Naive thymus-derived CD4-positive, alpha-beta T cell (primary cell): ENCODE results near the gene DENND2D. TPM values are rescaled to one million over a fixed set of nuclear protein-coding genes. Genes with fewer than 3 reads are reported as not detected.

Source experiments
- ATAC-seq: fragments of 150-1000 bp; cut with Tn5 transposase; 2 replicates; pipeline ENCODE4 v1.10.0; 2021; ENCODE audit warnings: mild to moderate bottlenecking, moderate library complexity
- CTCF ChIA-PET: fragments of 350-600 bp; sonication (Branson Sonifier 250); formaldehyde crosslinking; loops from one replicate; lab custom pipeline; 2021; ENCODE audit warnings: antibody characterized with exemption; lab: Charles Lee
- POLR2A ChIA-PET: fragments of 350-600 bp; sonication (Branson Sonifier 250); formaldehyde crosslinking; loops from one replicate; lab custom pipeline; 2021; ENCODE audit warnings: antibody characterized with exemption, inconsistent platforms; lab: Charles Lee
- DNase-seq, 9 donors: peaks; one replicate each; pipeline versions ENCODE4 v3.0.0 to v3.0.0-alpha.2; 2020 to 2022; ENCODE audit warnings: mixed read lengths in 1 of 9
- H3K27ac ChIP-seq: one replicate; pipeline ENCODE4 v1.7.0; 2013; ENCODE audit warnings: mild to moderate bottlenecking, low read depth, low read length, moderate library complexity
- H3K27me3 ChIP-seq, 2 donors: one replicate each; pipeline ENCODE4 v1.7.0; 2013; ENCODE audit warnings: low read length in 2 of 2, mild to moderate bottlenecking in 2 of 2, moderate library complexity in 2 of 2; ENCODE audit not compliant: control insufficient read depth in 2 of 2, insufficient read depth in 2 of 2
- H3K36me3 ChIP-seq, 3 experiments: 1 replicate in 2 of 3; 2 replicates in 1 of 3; pipeline ENCODE4 v1.7.0; 2013; ENCODE audit warnings: low read length in 3 of 3, mild to moderate bottlenecking in 3 of 3, moderate library complexity in 1 of 3; ENCODE audit not compliant: insufficient read depth in 3 of 3, control insufficient read depth in 2 of 3
- H3K4me1 ChIP-seq, 2 donors: one replicate each; pipeline ENCODE4 v1.7.0; 2013; ENCODE audit warnings: low read length in 2 of 2, mild to moderate bottlenecking in 2 of 2, moderate library complexity in 1 of 2; ENCODE audit not compliant: control insufficient read depth in 2 of 2, insufficient read depth in 2 of 2
- H3K4me3 ChIP-seq: 2 replicates; pipeline ENCODE4 v1.7.0; 2013; ENCODE audit warnings: mild to moderate bottlenecking, low read length
- H3K9me3 ChIP-seq, 3 experiments: 1 replicate in 2 of 3; 2 replicates in 1 of 3; pipeline ENCODE4 v1.7.0; 2013; ENCODE audit warnings: low read length in 3 of 3; ENCODE audit not compliant: control insufficient read depth in 2 of 3
- H3K27ac Mint-ChIP-seq, 9 donors: one replicate each; pipeline ENCODE4 v1.8.0; 2020 to 2022; ENCODE audit warnings: mixed read lengths in 9 of 9, mild to moderate bottlenecking in 8 of 9, moderate library complexity in 5 of 9, inconsistent platforms in 2 of 9
- H3K27me3 Mint-ChIP-seq, 5 donors: one replicate each; pipeline ENCODE4 v1.8.0; 2021 to 2022; ENCODE audit warnings: mixed read lengths in 5 of 5, mild to moderate bottlenecking in 1 of 5
- H3K36me3 Mint-ChIP-seq, 5 donors: one replicate each; pipeline ENCODE4 v1.8.0; 2020 to 2022; ENCODE audit warnings: mixed read lengths in 5 of 5, mild to moderate bottlenecking in 3 of 5, inconsistent platforms in 1 of 5
- H3K4me1 Mint-ChIP-seq, 7 donors: one replicate each; pipeline ENCODE4 v1.8.0; 2020 to 2022; ENCODE audit warnings: mixed read lengths in 7 of 7, mild to moderate bottlenecking in 3 of 7, inconsistent platforms in 1 of 7
- H3K4me3 Mint-ChIP-seq, 10 donors: one replicate each; pipeline ENCODE4 v1.8.0; 2020 to 2022; ENCODE audit warnings: mild to moderate bottlenecking in 10 of 10, mixed read lengths in 10 of 10, moderate library complexity in 6 of 10, inconsistent platforms in 2 of 10
- H3K9me3 Mint-ChIP-seq, 11 donors: one replicate each; pipeline ENCODE4 v1.8.0; 2020 to 2022; ENCODE audit warnings: mixed read lengths in 11 of 11, mild to moderate bottlenecking in 4 of 11, inconsistent platforms in 1 of 11, moderate library complexity in 1 of 11
- intact Hi-C, 2 donors: fragments of 100-400 bp; cut with micrococcal nuclease; formaldehyde crosslinking; loops; one replicate each; pipeline ENCODE4 v1.15.1; 2023
- polyA plus RNA-seq, 2 donors: library from polyadenylated mRNA; unstranded; fragments of 300-500 nt; fragmentation: Illumina TruSeq; gene quantifications; one replicate each; pipeline ENCODE4 v1.2.3, GENCODE V29; 2021
- total RNA-seq, 6 experiments: library from RNA in 5 of 6; stranded (reverse) in 5 of 6; gene quantifications; 1 replicate in 5 of 6; 2 replicates in 1 of 6; pipeline ENCODE4 v1.2.3 and lab custom pipeline; 2021 to 2026

Gene DENND2D
- total and polyA plus RNA-seq, 7 experiments from 2014 or later: 122 to 421 (median 288) TPM

GRCh38 chr1:111209622-111210021 is 9.2 kb upstream of the DENND2D start:
- Histone ChIP-seq H3K4me1 (peaks cover 26 to 42% of the 10 kb centered on the region in 2 donors), H3K4me3 (no peak overlapping the region), H3K36me3 (no peaks in the 10 kb centered on the region), H3K9me3 (no peaks in the 10 kb centered on the region), H3K27me3 (no peaks in the 10 kb centered on the region), H3K27ac (no peak overlapping the region)
- ChIA-PET POLR2A (interaction anchor here (1.0 to 4.5 kb wide), 3 partner anchors 8 to 14 kb away, joined by 3 to 88 read pairs (median 12); partner anchors contain the start of gene DENND2D), CTCF (interaction anchor here (1.2 to 1.4 kb wide), 3 partner anchors 10 to 13 kb away, joined by 3 to 4 read pairs (median 4); no protein-coding TSS in a partner anchor)
- no peak for ATAC-seq
- intact Hi-C loops: loop anchor here (10.0 kb wide), 2 partner anchors 415 to 575 kb away; no protein-coding TSS in a partner anchor
- H3K27ac Mint-ChIP-seq: peak overlapping the region in 7 of 9 donors; percentile 2 to 99 (median 33)
- peaks cover 0 to 5% (median 0%) of the 10 kb centered on the region in 11 donors for H3K9me3 Mint-ChIP-seq
- DNase-seq: no peak
- no peaks in the 10 kb centered on the region for H3K27me3 Mint-ChIP-seq
- no peak overlapping the region for H3K4me3 Mint-ChIP-seq
- peaks cover 0 to 16% (median 0%) of the 10 kb centered on the region in 5 donors for H3K36me3 Mint-ChIP-seq
- H3K4me1 Mint-ChIP-seq: peaks cover 56 to 97% (median 89%) of the 10 kb centered on the region in 7 donors

GRCh38 chr1:111208921-111209320 is 8.5 kb upstream of the DENND2D start:
- no peak for ATAC-seq
- Histone ChIP-seq H3K36me3 (no peaks in the 10 kb centered on the region), H3K4me1 (peaks cover 20 to 37% of the 10 kb centered on the region in 2 donors), H3K9me3 (no peaks in the 10 kb centered on the region), H3K27ac (no peak overlapping the region), H3K27me3 (no peaks in the 10 kb centered on the region), H3K4me3 (no peak overlapping the region)
- ChIA-PET POLR2A (interaction anchor here (1.0 to 4.5 kb wide), 3 partner anchors 9 to 13 kb away, joined by 3 to 88 read pairs (median 12); partner anchors contain the start of gene DENND2D), CTCF (interaction anchor here (0.9 to 1.4 kb wide), 4 partner anchors 9 to 14 kb away, joined by 3 to 4 read pairs (median 4); no protein-coding TSS in a partner anchor)
- peaks cover 0 to 14% (median 0%) of the 10 kb centered on the region in 5 donors for H3K36me3 Mint-ChIP-seq
- H3K4me3 Mint-ChIP-seq: no peak overlapping the region
- no peaks in the 10 kb centered on the region for H3K27me3 Mint-ChIP-seq
- peak overlapping the region in 5 of 9 donors; percentile 2 to 99 (median 50) for H3K27ac Mint-ChIP-seq
- peaks cover 50 to 92% (median 84%) of the 10 kb centered on the region in 7 donors for H3K4me1 Mint-ChIP-seq
- H3K9me3 Mint-ChIP-seq: peaks cover 0 to 5% (median 0%) of the 10 kb centered on the region in 11 donors
- no peak for DNase-seq
- intact Hi-C loops: loop anchor here (10.0 kb wide), 2 partner anchors 416 to 574 kb away; no protein-coding TSS in a partner anchor

GRCh38 chr1:111205714-111206050 is 5.2 kb upstream of the DENND2D start:
- Mint-ChIP-seq H3K4me1 (peaks cover 45 to 91% (median 72%) of the 10 kb centered on the region in 7 donors), H3K27me3 (no peaks in the 10 kb centered on the region), H3K27ac (peak overlapping the region; percentile 65 to 99 (median 96)), H3K4me3 (peak overlapping the region in 9 of 10 donors; percentile 29 to 99 (median 88)), H3K36me3 (peaks cover 0 to 5% (median 0%) of the 10 kb centered on the region in 5 donors), H3K9me3 (peaks cover 0 to 4% (median 0%) of the 10 kb centered on the region in 11 donors)
- H3K27ac ChIP-seq: peak overlapping the region; percentile 90
- no peaks in the 10 kb centered on the region for H3K27me3 ChIP-seq
- ChIA-PET CTCF (interaction anchor here (0.8 kb wide), 1 partner anchor 14 kb away, joined by 4 read pairs; no protein-coding TSS in a partner anchor), POLR2A (interaction anchor here (0.8 to 4.5 kb wide), 2 partner anchors 12 to 19 kb away, joined by 3 to 88 read pairs; no protein-coding TSS in a partner anchor)
- H3K9me3 ChIP-seq: no peaks in the 10 kb centered on the region
- intact Hi-C loops: loop anchor here (10.0 kb wide), 2 partner anchors 419 to 571 kb away; no protein-coding TSS in a partner anchor
- H3K4me3 ChIP-seq: no peak overlapping the region
- H3K4me1 ChIP-seq: peaks cover 30 to 32% of the 10 kb centered on the region in 2 donors
- H3K36me3 ChIP-seq: peaks cover 0 to 3% (median 0%) of the 10 kb centered on the region in 3 experiments
- no peak for ATAC-seq
- no peak for DNase-seq

GRCh38 chr1:111204983-111205713 is 4.7 kb upstream of the DENND2D start:
- Histone ChIP-seq H3K27me3 (no peaks in the 10 kb centered on the region), H3K4me3 (peak overlapping the region; percentile 84), H3K9me3 (no peaks in the 10 kb centered on the region), H3K27ac (peak overlapping the region; percentile 90), H3K36me3 (peaks cover 0 to 4% (median 0%) of the 10 kb centered on the region in 3 experiments), H3K4me1 (peaks cover 30 to 32% of the 10 kb centered on the region in 2 donors)
- ATAC-seq: no peak
- Mint-ChIP-seq H3K4me3 (peak overlapping the region; percentile 79 to 99 (median 93)), H3K9me3 (peaks cover 0 to 4% (median 0%) of the 10 kb centered on the region in 11 donors), H3K4me1 (peaks cover 40 to 90% (median 72%) of the 10 kb centered on the region in 7 donors), H3K27me3 (no peaks in the 10 kb centered on the region), H3K27ac (peak overlapping the region; percentile 83 to 99 (median 96)), H3K36me3 (peaks cover 0 to 10% (median 4%) of the 10 kb centered on the region in 5 donors)
- POLR2A ChIA-PET: interaction anchor here (14.5 to 26.6 kb wide), 2 partner anchors 16 to 17 kb away, joined by 248 to 1128 read pairs; partner anchors contain the start of gene CHI3L2
- no peak for DNase-seq
- CTCF ChIA-PET: interaction anchor here (15.0 kb wide), 1 partner anchor 16 kb away, joined by 341 read pairs; the partner anchor contains the start of gene CHI3L2
- intact Hi-C loops: loop anchor here (1.0 to 10.0 kb wide), 11 partner anchors 11 to 868 kb away; partner anchors contain the start of genes CD53 (in 1 of the 2), DDX20 (in 1 of the 2), INKA2 (in 1 of the 2) and KCNA3 (in 1 of the 2)

- peak overlapping the region; percentile 90 for H3K27ac ChIP-seq
- no peaks in the 10 kb centered on the region for H3K9me3 ChIP-seq
- Mint-ChIP-seq H3K27ac (peak overlapping the region; percentile 83 to 99 (median 96)), H3K36me3 (peaks cover 0 to 18% (median 10%) of the 10 kb centered on the region in 5 donors), H3K27me3 (no peaks in the 10 kb centered on the region), H3K4me3 (peak overlapping the region; percentile 90 to 100 (median 99)), H3K9me3 (peaks cover 0 to 4% (median 0%) of the 10 kb centered on the region in 11 donors), H3K4me1 (peaks cover 35 to 83% (median 66%) of the 10 kb centered on the region in 7 donors)
- H3K4me1 ChIP-seq: peaks cover 30 to 32% of the 10 kb centered on the region in 2 donors
- ATAC-seq: peak; percentile 81
- POLR2A ChIA-PET: interaction anchor here (0.7 to 26.6 kb wide), 5 partner anchors 16 to 129 kb away, joined by 3 to 1128 read pairs (median 5); partner anchors contain the start of genes CEPT1, CHI3L2 and DRAM2
- CTCF ChIA-PET: interaction anchor here (15.0 kb wide), 1 partner anchor 17 kb away, joined by 341 read pairs; the partner anchor contains the start of gene CHI3L2
- H3K4me3 ChIP-seq: peak overlapping the region; percentile 84
- peak; percentile 47 to 72 (median 65) for DNase-seq
- H3K36me3 ChIP-seq: peaks cover 0 to 11% (median under 1%) of the 10 kb centered on the region in 3 experiments
- H3K27me3 ChIP-seq: no peaks in the 10 kb centered on the region
- intact Hi-C loops: loop anchor here (1.0 to 10.0 kb wide), 11 partner anchors 12 to 867 kb away; partner anchors contain the start of genes CD53 (in 1 of the 2), DDX20 (in 1 of the 2), INKA2 (in 1 of the 2) and KCNA3 (in 1 of the 2)
These were observed 3.9 kb upstream of the DENND2D start for GRCh38 chr1:111204201-111204982.
